ENCODE results near the gene TLE2. TPM values are rescaled to one million over a fixed set of nuclear protein-coding genes. Genes with fewer than 3 reads are reported as not detected.

TLE2 gene
- total RNA-seq, 1 experiment from 2014 or later, result 35.6 TPM

- no peak overlapping the region for H3K9ac ChIP-seq (ENCODE audit: low read length)
- TF ChIP-seq POLR2AphosphoS5 (IDR thresholded peaks at IDR 0.05; ENCODE audit: low read depth, low read length), result no peak
- TF ChIP-seq EZH2phosphoT487 (IDR thresholded peaks at IDR 0.05; ENCODE audit: borderline replicate concordance), result no peak
- TF ChIP-seq SIN3A (IDR thresholded peaks at IDR 0.05; ENCODE audit: low read depth), result no peak
- no peak for TF ChIP-seq ELF1 (IDR thresholded peaks at IDR 0.05; ENCODE audit: borderline replicate concordance, low read depth)
- TF ChIP-seq TCF7L2 (IDR thresholded peaks at IDR 0.05; ENCODE audit: borderline replicate concordance, extremely low read depth, insufficient read depth, insufficient read length), result no peak
- no peak for TF ChIP-seq RAD21 (IDR thresholded peaks at IDR 0.05; ENCODE audit: low read depth)
- TF ChIP-seq POLR2A (IDR thresholded peaks at IDR 0.05; ENCODE audit: borderline replicate concordance, extremely low read depth, insufficient read depth, insufficient read length), result no peak
- no peak for TF ChIP-seq ZNF274 (IDR thresholded peaks at IDR 0.05; ENCODE audit: low read depth, low read length)
- TF ChIP-seq JUND (IDR thresholded peaks at IDR 0.05), result no peak
- TF ChIP-seq FOSL1 (IDR thresholded peaks at IDR 0.05; ENCODE audit: low read depth), result no peak
- no peak for TF ChIP-seq ATF3 (IDR thresholded peaks at IDR 0.05)
- TF ChIP-seq, protein P1, sequence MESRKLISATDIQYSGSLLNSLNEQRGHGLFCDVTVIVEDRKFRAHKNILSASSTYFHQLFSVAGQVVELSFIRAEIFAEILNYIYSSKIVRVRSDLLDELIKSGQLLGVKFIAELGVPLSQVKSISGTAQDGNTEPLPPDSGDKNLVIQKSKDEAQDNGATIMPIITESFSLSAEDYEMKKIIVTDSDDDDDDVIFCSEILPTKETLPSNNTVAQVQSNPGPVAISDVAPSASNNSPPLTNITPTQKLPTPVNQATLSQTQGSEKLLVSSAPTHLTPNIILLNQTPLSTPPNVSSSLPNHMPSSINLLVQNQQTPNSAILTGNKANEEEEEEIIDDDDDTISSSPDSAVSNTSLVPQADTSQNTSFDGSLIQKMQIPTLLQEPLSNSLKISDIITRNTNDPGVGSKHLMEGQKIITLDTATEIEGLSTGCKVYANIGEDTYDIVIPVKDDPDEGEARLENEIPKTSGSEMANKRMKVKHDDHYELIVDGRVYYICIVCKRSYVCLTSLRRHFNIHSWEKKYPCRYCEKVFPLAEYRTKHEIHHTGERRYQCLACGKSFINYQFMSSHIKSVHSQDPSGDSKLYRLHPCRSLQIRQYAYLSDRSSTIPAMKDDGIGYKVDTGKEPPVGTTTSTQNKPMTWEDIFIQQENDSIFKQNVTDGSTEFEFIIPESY (IDR thresholded peaks at IDR 0.05; ENCODE audit: extremely low read depth, insufficient replicate concordance, low read length), result no peak
- no peak for TF ChIP-seq MAX (IDR thresholded peaks at IDR 0.05)
- CTCF ChIA-PET, result no interaction called here
Measured at GRCh38 chr19:2989236-2989946, 39.7 kb downstream of the TLE2 start.

More at GRCh38 chr19:2989236-2989946, 39.7 kb downstream of the TLE2 start:
- POLR2A ChIA-PET, result no interaction called here
- RAD21 ChIA-PET (ENCODE audit: low non-redundant PET in 1 of 2, low total read pairs in 2 of 2, uncharacterized antibody in 2 of 2, unreplicated experiment in 2 of 2), result no interaction called here
- BruUV-seq (replicated peaks), result no TSS peak
- intact Hi-C loops (cut with micrococcal nuclease), result no loop called here
- Histone ChIP-seq H3K9me2 (ENCODE audit: insufficient read depth) (no peaks in the 10 kb centered on the region), H3K27ac (ENCODE audit: low read depth, low read length) (no peak overlapping the region), H3K79me2 (ENCODE audit: insufficient read depth, low read length) (no peaks in the 10 kb centered on the region), H3K4me1 (ENCODE audit: control insufficient read depth in 1 of 2, insufficient read depth in 2 of 2, low read length in 2 of 2) (peaks cover 0 to 4% of the 10 kb centered on the region in 2 experiments; a peak in 1 of 4 replicates), H2AFZ (ENCODE audit: low read depth, low read length, poor library complexity, severe bottlenecking) (no peak overlapping the region), H4K20me1 (ENCODE audit: insufficient read depth) (no peaks in the 10 kb centered on the region), H3K9me3 (ENCODE audit: control insufficient read depth in 1 of 2, insufficient read depth in 1 of 2, low read depth in 1 of 2, low read length in 2 of 2) (no peaks in the 10 kb centered on the region), H3K4me2 (ENCODE audit: low read length) (no peak overlapping the region), H3K4me3 (replicated peaks in 1 of 2; ENCODE audit: low read depth in 1 of 2, low read length in 2 of 2) (no peak overlapping the region), H3K36me3 (ENCODE audit: control insufficient read depth in 1 of 2, insufficient read depth in 2 of 2, low read length in 2 of 2) (no peaks in the 10 kb centered on the region), H3K27me3 (ENCODE audit: insufficient read depth, low read length) (no peaks in the 10 kb centered on the region)
- DNase-seq (ENCODE audit: low read depth, low spot score) (no peak), ATAC-seq (no peak)

Measured in HCT116 (cell line).